Activated CD4-positive, alpha-beta T cell treated with anti-CD3 and anti-CD28 coated beads for 4 hours (primary cell): ENCODE measurements around the gene CPZ.

Experiments
- DNase-seq, 2 donors: peaks; one replicate each; pipeline ENCODE4 v3.0.0-alpha.2; 2020

Gene CPZ

DNA sequence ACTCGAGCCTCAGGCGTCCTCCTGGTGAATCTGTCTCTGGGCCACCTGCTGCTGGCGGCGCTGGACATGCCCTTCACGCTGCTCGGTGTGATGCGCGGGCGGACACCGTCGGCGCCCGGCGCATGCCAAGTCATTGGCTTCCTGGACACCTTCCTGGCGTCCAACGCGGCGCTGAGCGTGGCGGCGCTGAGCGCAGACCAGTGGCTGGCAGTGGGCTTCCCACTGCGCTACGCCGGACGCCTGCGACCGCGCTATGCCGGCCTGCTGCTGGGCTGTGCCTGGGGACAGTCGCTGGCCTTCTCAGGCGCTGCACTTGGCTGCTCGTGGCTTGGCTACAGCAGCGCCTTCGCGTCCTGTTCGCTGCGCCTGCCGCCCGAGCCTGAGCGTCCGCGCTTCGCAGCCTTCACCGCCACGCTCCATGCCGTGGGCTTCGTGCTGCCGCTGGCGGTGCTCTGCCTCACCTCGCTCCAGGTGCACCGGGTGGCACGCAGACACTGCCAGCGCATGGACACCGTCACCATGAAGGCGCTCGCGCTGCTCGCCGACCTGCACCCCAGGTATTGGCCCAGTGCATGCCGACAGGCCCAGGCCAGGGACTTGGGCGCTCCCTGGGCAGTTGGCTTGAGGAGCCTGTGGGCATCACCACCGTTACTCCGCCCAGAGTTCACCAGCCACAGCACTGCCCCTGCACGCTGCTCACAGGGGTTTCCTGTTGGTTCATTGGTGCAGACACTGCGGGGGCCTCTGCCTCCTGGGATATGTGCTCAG, 11.3 kb upstream of the CPZ start:
- DNase-seq, result no peak

DNA sequence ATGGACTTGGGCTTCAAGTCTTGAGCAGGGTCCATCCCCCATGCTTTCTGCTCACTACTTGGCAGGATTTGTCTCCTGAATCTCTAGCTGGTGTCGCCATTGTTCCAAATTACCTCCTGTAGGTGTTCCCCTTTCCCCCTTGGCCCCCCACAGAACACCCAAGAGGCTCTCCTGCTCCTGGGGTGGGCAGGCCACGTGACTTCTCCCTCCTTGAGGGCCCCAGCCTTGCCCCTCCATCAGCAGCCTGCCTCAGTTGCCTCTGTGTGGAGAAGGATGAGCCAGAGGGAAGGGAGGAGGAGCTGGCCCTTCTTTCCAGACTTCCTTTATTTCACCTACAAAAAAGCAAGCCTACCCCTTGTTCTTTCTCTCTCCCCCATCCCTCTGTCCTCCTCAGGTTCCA, 10.5 kb upstream of the CPZ start:
- DNase-seq, result no peak

GRCh38 chr4:8582436-8582835, 10.1 kb upstream of the CPZ start:
- no peak for DNase-seq

- DNase-seq, result no peak
Observed at GRCh38 chr4:8582941-8583654, 9.5 kb upstream of the CPZ start.

DNA sequence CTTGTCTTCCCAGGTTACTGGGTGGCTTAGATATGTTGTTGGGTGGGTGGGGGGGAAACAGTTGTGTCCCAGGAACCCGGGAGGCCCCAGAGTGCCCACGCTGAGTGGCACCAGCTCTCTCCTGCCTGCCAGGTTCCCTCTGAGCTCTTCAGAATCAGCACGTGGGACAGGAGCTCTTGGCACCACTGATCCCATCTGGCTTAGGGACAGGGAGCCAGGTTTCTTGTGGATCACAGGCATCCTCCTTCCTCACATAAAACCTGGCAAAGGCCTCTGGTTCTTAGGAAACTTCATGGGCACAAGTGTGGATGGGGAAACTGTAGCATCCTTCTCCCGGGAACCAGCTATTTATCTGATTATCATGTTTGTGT, 8.9 kb upstream of the CPZ start:
- DNase-seq, result no peak

GRCh38 chr4:8585186-8585585, 7.4 kb upstream of the CPZ start:
- no peak for DNase-seq

- DNase-seq, result no peak
Observed at GRCh38 chr4:8585721-8586212, 6.8 kb upstream of the CPZ start.

DNA sequence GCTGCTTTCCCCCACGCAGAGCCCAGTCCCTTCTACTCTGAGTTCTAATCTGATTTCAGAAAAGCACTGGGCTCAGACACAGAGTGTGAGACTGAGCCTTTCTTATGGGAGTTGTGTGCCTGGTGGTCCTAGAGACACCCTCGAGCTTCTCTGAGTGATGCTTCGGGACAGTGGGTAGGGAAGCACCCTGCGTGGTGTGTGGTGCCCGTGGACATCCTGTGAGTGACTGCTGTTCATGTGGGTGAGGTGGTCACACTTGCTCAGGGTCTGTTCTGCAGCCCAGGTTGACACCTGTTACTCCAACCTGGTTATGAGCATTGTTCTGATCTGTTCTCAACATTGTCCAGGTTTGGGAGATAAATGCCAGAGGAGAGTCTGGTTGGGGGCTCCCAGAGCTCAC, 6.3 kb upstream of the CPZ start:
- DNase-seq, result no peak

DNA sequence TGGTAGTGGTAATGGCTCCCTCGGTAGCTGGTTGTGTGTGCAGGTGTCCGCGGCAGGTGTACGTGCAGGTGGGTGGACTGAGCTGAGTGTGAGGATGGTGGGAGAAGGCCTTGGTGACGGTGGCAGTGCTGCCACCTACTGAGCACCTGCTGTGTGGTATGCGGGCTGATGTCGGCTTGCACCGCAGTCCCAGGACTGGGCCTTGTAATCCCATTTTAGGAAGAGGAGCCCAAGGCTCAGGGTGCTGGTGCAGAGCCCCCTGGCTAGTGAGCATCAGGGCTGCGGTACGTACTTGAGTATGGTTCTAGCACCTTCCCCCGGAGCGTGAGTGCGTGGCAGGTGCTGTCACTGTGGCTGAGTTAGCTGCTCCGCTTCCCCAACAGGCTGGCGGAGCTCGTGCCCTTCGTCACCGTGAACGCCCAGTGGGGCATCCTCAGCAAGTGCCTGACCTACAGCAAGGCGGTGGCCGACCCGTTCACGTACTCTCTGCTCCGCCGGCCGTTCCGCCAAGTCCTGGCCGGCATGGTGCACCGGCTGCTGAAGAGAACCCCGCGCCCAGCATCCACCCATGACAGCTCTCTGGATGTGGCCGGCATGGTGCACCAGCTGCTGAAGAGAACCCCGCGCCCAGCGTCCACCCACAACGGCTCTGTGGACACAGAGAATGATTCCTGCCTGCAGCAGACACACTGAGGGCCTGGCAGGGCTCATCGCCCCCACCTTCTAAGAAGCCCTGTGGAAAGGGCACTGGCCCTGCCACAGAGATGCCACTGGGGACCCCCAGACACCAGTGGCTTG, 5.7 kb upstream of the CPZ start:
- no peak for DNase-seq

DNA sequence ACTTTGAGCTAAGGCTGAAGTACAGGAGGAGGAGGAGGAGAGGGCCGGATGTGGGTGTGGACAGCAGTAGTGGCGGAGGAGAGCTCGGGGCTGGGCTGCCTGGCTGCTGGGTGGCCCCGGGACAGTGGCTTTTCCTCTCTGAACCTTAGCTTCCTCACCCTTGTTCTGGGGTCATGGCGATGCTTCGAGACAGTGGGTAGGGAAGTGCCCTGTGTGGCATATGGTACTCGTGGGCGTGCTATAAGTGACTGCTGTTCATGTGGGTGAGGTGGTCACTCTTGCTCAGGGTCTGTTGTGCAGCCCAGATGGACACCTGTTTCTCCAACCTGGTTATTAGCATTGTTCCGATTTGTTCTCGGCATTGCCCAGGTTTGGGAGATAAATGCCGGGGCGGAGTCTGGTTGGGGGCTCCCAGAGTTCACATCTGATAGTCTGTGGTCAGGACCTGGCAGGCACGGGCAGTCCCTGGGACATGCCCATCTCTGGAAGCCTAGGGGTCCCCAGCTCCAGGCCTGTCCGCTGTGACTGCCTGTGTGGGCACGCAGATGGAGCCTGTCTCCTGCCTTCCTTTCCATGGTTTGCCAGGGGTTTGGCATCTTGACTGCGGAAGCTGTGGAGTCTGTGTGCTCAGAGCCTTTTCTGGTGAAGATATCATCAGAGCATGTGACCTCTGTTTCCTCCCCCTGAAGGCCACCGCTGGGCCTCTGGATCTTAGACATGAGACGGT, 4.9 kb upstream of the CPZ start:
- no peak for DNase-seq

DNA sequence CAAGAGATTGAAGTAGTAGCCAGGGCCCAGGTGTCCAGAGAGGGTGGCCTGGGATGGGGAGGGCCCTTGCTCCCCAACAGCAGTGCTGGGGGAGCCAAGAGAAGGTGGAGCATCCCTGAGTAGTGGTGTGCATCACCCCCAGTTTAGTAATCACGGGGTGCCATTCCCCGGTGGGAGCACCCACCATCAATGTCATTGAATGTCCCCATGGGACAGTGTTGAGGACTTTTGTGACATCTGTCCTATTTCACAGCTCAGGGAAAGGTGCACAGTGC, 4.4 kb upstream of the CPZ start:
- DNase-seq, result no peak

DNA sequence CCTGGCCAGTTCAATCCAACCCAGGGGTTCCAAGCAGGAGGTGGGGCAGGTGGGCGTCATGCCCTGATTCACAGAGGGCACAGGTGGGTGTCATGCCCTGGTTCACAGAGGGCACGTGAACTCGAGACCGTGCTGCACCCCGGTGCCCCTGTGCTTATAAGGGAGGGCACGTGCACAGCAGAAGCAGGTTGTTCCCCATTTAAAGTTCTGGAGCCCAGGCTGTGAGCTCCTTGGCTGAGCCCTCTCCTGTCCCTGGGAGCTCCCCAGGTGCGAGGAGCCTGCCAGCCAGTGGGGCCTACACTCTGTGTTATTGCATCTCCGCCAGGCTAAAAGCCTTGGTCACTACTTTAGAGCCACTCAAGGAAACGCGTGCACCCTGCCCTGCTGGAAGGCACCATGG, 3.2 kb upstream of the CPZ start:
- DNase-seq, result no peak

DNA sequence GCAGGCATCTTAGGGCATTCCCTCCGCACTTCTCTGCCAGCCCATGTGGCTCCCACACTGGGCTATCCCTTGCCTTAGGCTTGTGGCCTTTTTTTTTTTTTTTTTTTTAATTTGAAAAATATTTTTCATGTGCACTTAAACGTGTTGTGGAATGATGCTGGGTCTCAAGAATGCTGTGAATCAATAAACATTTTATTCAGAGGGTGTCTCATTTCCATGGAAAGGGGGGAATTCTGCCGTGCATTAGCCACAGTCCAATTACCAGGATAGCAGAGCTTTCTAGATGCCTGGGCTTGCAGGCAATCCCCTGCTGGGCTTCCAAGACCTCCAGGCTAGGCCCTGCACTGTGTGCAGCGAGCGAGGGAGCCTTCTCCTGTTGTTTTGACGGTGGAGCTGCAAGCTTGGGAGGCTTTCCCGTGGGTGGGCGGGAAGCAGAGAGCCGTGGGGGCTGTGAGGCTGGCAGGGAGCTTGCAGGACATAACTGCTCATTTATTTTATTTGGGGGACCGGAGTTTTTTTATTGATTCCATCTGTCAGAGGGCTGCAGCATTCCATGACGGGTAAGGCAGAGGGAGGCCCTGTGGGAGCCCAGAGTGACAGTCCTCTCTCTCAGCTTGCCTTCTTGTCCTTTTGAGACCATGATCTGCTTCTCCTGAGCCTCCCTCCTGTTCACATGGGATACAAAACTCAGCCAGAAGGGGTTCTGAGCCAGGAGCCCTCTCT, 2.6 kb upstream of the CPZ start:
- DNase-seq, result no peak

- no peak for DNase-seq
Observed at GRCh38 chr4:8590546-8590880, 2.1 kb upstream of the CPZ start.

GRCh38 chr4:8591114-8591513, 1.5 kb upstream of the CPZ start:
- DNase-seq, result no peak

- DNase-seq, result no peak
Observed at GRCh38 chr4:8591626-8592365, 769 bp upstream of the CPZ start.

DNA sequence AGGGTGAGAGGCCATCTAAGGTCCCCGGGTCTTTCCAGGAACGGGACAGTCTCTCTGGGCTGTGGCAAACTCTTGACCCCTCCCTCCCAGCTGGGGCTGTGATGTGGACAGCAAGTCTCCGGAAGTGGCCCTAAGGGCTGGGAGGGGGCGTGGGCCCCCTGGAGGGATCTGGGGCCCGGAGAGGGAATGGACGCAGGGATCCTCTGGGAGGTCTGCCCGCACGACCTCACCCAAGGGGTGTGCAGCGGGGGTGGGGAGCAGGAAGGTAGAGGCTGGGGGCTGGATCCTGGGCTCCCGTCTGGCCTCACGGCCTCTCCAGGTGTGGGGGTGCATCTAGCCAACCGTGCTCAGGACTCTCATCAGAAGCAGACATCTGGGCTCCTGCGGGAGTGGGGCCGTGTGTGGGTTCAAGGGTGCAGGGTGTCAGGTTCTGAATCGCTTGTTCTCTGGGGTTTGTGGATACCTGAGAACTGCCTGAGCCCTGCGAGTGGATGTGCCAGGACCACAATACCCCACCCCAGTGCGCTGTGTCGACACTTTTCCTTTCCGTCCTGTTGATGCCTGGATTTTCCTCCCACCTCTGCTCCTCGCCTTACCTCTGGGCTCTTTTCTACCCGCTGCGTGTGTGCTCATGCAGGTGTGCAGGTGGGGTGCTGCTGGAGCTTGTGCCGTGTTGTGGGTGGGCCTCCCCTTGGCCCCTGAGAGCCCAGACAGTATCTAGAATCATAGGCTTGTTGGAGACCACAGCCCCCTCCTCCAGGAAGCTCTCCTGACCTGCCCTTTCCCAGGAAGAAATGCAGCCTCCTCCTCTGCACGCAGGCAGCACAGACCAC, 915 bp downstream of the CPZ start:
- DNase-seq, result no peak

GRCh38 chr4:8594097-8595038, 1.8 kb downstream of the CPZ start:
- DNase-seq, result no peak

GRCh38 chr4:8595237-8596087, 2.9 kb downstream of the CPZ start:
- DNase-seq, result no peak
